ENCODE data around the gene PRR36.

PRR36 gene

DNA sequence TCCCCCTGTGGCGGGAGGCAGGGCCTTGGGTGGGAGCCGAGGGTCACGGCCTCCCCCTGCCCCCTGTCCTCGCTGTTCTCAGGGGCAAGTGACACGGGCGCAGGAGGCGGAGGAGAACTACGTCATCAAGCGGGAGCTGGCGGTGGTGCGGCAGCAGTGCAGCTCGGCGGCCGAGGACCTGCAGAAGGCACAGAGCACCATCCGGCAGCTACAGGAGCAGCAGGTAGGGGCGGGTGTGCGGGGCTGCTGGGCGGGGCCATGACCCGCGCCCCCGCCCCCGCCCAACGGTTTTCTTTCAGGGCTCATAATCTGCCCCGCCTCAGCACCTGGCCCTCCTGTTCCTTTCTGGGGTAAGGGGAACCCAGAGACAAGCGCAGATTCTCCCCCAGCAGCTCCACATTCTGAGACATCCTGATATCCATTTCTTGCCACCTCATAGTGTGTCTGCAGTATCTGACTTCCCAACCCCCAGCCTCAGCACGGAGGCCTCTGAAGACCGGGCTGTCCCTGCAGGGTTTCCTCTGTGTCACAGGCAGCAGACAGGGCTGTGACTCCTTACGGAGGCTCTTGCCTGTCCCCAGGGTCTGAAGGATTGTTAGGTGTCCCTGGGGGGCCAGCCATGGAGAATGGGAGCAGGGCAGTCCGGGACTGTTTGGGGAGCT lies 15.9 kb downstream of the PRR36 start:
- no peak for DNase-seq

DNA sequence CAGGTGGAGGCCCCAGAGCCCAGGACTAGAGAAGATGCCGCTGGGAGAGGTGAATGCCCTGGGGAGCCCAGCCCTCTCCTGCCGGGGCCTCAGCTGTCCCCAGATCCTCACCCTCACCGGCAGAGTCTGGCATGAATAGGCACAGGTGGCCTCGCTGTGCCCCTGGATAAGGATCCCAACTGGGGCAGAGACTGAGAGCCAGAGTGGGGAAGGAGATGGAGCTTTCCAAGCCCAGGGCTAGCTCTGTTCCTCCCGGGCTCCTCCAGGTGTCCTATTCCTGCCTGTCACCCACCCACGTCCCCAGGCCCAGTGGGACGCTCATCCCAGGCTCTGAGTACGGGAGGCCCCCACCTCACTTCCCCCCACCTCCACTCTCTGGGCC lies 16.5 kb downstream of the PRR36 start:
- DNase-seq: no peak

DNA sequence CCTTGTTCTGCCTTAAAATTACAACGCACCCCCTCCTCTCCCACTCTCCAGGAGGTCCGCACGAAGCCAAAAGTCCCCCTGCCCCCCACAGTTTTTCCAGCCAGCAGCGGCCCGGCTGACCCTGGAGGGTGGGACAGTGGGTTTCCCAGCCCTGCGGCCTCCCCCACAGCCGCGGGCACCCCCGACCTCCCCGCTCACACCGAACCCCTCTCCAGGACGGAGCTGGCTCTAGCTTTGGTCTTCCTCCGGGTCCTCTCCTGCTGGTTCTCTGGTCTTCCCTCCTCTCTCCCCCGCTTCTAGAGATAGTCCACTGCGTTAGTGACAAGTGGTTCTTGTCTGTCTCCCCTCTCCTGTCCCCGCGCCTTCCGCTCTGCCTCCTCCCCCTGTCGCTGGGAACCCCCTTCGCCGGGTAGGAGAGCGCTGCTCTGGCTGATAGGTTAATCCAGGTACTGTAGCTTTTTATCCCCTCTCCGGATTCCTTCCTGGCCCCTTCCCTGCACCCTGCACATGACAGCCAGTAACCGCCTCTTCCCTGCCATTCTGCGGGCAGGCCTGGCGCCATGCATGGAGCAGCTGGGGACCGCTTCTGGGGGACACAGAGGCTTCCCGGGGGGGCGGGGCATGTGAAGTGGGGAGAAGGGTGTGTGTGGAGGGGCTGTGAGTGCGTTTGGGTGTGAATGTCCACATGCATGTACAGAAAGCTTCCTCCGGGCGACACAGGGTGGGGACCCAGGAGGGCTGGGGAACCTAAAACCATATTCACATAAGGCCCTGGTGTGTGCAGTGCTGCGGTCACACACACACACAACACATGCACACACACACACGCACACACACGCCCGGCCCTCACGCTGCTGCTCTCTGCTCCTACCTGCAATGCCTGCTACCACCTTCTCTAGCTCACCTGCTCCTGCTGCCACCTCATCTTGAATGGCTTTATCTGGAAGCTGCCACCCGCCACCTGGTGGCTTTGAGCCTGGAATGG lies 17.2 kb downstream of the PRR36 start:
- no peak for DNase-seq

DNA sequence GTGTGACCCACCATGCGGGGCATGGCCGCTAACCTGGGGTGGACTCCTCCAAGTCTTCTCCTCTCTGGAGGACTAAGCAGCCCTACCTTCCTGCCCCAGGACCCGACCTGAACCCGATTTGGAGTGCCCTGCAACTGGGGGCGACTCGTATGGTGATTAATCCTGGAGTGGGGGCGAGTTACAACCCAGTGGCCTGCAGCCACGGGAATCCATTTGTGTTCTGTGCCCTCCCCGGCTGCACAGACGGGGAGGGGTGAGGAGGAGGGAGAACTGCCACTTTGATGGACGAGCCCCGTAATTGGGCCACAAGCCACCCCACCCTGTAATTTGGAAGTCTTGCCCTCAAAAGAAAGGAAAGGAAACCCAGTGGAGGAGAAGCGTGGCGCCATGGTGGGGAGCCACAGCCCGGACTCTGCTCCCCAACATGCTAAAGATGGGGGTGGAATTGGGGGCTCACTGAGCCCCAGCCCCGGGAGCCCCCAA lies 18.0 kb downstream of the PRR36 start:
- DNase-seq: no peak

DNA sequence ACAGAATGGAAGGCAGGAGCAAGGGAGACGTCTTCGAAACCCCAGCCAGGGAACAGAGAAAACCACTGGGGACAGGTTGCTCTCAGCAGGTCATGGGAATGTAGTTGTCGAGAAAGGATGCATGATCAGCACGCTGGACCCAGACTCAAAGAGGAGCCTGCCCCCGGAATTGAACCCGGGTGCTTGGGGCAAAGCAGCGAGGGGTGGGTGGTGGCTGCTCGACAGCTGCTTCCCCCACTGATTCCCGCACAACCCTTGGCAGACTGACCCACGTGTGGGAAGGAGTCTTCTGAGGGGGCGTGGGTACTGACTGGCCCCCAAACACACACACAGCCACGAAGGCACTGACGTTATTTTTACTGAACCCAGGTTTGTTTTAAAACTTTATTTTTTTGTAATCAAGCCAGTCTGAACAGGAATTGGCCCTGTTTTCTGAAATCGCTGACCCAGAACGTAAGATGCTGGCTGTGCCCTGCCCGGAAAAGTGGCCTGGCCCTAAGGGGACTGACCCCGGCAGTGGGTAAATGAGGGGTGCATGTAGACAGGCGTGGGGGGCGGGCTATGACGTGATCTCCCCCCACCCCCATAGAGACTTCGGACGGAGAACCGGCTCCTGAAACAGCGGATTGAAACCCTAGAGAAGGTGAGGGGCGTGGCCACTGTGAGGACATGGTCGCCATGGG lies 18.6 kb downstream of the PRR36 start:
- DNase-seq: no peak

DNA sequence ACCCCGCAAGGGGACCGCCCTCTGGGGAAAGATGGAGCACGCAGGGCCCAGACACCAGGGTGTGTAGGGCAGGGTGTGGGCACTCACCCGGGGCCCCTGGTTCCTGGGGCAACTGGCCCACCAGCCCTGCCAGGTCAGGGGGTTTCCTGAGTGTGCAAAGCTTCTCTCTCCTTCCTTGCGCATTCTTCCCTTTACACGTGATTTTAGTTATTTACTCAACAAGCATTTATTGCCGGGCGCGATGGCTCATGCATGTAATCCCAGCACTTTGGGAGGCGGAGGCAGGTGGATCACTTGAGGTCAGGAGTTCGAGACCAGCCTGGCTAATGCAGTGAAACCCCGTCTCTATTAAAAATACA lies 20.4 kb downstream of the PRR36 start:
- DNase-seq: no peak

DNA sequence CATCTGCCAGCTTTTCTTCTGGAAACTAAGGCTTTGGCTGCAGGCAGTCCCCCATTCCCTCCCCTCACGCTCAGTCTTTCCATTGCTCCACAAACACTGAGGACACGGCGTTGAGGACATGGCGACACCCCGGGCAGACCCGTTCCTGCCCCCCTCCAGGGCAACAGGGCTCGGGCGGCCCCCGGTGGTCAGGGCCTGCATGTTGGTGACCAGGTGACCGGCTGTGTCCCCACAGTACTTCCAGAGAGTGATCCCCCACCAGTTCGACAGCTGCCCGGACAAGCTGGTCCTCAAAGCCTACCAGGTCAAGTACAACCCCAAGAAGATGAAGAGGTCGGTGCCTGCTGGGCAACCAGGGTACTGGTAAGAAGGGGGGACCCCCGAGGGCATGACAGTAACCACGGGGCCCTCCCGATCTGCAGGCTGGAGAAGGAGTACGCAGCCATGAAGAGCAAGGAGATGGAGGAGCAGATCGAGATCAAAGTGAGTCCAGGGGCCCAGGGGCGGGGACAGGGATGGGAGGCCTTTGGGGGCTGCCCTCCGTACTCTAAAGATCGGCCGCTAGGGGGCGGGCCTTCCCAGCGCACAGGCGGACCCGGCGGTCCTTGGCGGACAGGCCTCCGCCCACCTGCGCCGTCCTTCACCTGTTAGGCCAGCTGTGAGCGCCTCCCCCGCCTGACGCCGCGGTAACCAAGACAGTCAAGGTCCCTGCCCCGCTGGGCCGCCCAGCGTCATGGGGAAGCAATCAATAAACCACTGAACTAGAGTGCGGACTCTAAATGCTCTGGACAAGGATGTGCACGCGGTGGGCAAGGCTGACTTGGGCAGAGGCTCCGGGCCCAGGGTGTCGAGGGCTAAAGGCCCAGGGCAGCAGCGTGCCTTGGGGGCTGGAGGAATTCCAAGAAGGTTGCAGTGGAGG lies 21.1 kb downstream of the PRR36 start:
- DNase-seq: peak; percentile 69 to 88 (median 71)

DNA sequence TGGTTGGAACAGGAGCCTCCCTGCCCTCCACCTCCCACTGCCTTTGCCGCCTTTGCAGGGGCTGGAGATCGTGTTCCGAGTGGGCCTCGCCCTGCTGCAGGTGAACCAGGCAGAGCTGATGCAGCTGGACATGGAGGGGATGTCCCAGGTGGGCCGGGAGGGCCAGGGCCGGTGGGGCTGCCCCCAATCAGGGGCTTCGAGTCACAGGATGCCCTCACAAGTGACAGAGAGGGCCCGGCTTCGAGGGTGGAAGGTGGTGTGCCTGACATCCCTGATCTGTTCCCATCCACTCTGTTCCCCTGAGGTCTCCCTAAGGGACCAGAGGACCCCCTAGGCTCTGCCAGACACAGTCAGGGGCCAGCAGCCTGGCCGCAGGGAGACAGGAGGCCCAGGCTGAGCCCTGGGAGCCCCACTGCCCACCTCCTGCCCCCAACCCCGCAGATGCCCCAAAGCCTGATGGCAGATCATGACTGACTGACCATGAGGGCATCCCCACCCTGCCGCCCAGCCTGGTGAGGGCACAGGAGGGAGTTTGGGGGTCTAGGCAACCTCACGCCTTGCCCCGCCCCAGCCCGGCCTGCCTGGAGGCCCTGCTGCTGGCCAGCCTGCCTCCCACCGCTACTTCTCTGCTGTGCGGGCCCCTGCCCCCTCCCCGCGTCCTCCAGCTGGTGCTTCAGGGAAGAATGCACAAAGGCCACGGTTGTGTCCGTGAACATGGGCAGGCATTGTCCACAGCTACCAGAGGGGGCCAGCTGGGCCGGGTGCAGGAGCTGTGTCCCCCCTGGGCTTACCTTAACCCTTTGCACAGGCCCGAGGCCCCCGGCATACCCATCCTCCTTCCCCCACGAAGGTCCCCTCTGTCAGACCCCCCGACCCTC lies 22.3 kb downstream of the PRR36 start:
- no peak for DNase-seq

DNA sequence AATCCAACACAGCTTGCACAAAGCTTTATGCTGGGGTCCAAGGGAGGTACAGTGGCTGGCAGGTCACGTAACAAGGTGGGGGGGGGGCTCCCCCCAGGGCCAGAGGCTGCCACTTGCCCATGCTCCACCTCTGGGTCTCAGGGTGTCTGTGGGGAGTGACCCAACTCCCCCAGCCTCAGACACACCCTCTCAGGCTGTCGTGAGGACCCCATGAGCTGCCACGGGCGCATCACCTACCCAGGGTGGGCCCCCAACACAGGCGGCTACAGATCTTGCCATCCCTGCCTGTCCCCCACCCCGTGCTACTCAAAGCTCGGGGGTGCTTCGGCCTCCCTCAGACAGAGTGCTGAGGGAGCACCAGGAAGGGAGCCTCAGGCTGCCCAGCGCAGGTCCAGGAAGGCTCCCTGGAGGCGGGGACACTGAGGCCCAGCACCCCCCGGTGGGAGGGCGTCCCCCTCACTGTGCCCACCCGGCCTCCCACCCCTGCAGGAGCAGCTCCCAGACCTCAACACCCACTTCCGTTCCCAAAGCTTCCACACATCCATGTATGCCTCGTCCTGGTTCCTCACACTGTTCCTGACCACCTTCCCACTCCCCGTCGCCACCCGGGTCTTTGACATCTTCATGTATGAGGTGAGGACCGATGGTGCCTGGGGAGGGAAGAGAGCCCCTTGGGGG lies 23.1 kb downstream of the PRR36 start:
- DNase-seq: no peak

DNA sequence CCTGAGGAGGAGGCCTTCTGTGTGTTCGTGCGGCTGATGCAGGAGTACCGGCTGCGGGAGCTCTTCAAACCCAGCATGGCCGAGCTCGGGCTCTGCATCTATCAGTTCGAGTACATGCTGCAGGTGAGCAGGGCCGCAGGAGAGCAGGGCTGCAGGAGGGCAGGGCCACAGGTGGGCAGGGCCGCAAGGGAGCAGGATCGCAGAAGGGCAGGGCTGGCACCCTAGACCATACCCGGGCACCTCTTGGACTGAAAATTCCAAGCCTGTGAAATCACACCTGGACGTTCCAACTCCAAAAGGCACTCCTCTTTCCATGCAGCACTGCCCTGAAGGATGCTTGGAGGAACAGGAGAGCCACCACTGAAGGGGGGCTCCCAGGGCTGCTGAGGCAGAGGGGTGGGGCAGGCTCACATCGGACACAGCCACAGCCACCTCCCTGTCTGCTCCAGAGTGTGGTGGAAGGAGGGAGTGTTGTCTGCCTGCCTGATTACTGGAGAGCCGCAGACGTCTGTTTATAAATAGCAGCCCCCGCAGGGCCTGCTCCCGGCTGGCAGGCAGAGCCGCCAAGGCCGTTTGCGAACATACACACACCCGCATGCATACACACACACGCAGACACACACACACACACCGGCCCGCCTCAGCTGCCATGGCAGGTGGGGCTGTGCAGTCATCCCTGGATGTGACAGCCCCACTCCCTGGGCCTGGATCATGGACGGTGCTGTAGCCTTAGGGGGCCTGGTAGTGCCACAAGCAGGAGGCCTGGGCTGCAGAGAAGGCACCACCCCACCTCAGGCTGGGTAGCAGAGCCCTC lies 24.0 kb downstream of the PRR36 start:
- DNase-seq: no peak

DNA sequence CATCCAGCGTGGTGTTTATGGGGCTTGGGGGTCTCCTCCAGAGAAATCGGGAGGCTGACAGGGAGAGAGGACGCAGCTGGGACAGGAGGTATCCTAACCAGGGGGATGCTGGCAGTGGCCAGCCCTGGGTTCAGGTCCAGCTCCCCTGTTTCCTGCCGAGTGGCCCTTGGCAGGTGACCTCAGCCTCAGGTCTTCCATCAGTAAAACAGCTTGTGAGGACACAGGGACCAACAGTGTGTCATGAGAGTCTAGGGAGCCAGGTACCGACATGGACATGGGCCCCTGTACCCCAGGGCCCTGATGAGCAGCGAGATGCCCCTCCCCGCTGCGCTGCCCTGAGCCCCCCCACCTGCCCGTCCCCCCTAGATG lies 24.6 kb downstream of the PRR36 start:
- no peak for DNase-seq

DNA sequence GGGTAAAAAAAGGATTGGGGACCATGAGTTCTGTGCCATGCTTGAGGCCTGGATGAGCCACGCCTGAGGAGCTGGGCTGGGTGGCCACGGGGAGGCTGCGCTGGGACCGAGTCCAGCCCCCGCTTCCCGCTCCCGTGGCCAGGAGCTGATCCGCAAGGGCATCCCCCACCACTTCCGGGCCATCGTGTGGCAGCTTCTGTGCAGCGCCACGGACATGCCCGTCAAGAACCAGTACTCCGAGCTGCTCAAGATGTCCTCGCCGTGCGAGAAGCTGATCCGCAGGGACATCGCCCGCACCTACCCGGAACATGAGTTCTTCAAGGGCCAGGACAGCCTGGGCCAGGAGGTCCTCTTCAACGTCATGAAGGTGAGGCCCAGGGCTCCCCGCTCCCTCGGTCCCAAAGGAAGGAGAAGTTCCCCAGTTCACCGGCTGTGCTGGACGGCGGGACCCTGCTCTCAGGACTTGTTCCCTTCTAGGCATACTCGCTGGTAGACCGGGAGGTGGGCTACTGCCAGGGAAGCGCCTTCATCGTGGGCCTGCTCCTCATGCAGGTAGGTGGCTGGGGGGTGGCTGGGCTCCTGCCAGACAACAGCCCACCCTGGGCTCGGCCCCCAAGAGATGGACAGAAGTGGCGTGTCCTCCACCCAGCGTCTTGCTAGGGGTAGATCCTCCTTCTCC lies 25.3 kb downstream of the PRR36 start:
- DNase-seq: no peak

DNA sequence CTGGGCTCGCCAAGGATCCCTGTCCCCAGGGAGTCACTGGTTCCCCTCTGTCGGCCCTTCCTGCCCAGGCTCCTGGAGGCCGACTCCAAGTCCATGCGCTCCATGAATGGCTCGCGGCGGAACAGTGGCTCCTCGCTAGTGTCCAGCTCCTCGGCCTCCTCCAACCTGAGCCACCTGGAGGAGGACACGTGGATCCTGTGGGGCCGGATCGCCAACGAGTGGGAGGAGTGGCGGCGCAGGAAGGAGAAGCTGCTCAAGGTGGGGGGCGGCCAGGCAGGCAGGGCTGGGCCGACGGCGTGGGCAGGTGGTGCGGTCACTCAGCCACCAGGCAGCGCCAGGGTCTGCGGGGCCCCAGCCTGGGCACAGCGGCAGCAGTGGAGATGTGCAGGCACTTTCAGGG lies 26.5 kb downstream of the PRR36 start:
- no peak for DNase-seq

DNA sequence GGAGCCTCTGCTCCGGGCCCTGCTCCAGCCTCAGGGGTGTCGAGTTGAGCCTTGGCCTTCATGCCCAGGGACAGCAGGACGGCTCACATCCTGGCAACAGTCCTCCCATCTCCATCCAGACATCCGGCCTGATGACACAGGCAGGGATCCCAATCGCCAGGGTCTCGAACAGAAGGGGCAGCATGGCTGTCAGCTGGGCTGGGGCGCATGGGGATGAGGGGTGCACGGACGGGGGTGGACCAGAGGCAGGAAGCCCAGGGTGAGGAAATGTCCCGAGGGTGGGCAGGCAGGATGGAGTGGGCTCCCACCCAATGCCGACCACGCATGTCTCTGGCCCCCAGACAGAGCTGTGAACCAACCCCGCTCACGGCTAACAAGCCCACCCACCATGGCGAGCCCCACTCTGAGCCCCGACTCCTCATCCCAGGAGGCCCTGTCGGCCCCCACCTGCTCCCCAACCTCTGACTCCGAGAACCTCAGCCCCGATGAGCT lies 28.0 kb downstream of the PRR36 start:
- no peak for DNase-seq

DNA sequence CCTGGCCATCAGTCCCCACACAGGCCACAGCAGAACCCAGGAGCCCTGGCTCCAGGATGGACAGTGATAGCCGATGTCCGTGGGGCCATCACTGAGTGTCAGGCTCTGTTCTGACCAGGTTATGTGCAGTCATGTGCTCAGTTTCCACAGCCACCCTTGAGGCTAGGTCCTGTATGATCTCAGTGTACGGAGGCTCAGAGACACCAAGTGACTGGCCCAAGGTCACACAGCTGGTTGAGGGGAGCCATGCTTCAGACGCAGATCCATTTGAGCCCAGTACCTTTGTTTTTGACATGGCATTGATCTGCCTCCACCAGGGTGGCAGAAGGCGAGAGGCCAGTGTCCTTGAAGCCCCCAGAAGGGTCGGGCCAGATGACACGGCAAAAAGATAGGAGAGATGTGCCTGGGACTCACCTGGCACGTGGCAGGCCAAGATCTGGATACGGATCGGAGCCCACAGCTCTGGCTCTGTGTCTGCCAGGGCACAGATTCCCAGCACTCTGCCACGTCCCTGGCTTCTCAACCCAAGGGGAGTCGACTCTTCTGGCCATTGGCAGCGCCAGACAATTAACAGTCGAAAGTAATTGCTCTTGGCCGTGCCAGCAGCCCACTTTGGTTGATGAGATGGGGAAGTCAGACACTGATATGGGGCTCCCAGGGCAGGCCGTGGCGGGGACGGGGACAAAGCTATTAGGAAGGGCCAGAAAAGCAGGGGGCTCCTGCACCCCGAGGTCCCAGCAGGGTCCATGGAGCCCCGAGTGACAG lies 28.6 kb downstream of the PRR36 start:
- DNase-seq: no peak

DNA sequence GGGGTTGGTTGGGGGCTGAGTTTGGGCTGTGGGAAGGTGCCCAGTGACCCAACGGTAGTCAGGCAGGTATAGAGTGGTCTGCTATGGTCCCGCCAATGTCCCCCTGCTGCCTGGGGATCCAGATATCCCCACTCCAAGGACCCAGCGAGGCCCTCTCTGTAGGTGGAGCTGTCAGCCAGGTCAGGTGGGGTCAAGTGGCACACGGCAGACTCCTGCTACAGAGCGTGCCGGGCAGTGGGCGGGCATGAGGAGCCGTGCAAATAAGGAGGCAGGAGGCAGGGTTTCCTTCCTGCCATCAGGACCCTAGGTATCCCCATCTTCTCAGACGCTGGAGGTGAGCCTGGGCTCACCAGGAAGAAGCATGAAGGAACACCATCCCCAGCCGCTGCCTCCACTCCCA lies 29.2 kb downstream of the PRR36 start:
- DNase-seq: no peak

DNA sequence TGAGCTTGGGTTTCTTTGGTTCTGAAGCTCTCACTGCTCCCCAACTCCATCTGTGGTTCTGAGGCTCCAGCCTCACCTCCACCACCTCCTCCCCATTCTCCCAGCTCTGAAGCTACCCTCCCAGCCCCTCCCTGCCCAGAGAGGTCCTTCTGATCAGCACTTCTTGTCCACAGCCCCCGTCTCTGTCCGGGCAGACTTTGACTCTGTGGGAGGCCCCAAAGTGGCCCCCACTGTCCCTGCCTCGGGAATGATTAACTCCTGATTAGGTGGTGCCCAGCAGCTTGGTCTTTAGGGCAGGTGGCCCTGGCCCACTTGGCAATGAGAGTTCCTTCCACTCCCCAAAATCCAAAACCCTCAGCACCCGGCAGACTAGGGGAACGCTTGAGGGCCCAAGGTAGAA lies 29.8 kb downstream of the PRR36 start:
- no peak for DNase-seq

DNA sequence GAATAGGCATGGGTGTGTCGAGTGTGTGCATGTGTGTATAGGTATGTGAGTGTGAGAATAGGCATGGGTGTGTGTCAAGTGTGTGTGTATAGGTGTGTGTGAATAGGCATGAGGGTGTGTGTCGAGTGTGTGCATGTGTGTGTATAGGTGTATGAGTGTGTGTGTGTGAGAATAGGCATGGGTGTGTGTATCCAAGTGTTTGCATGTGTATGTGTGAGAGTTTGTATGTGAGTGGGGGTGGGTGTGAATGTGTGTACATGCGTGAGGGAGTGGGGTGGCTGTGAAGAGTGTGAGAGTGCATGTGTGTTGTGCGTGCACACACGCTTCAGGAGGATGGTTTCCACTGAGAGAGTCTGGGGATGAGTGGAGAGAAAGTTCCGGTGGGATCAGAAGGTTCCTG lies 30.7 kb downstream of the PRR36 start:
- no peak for DNase-seq

Data from suppressor macrophage treated with lipopolysaccharide for 1 hour (primary cell).